ENCODE measurements around the gene MAU2. TPM values are rescaled to one million over a fixed set of nuclear protein-coding genes. Genes with fewer than 3 reads are reported as not detected.

Gene MAU2
- total RNA-seq, 2 donors from 2014 or later: 52.5 to 106 TPM

DNA sequence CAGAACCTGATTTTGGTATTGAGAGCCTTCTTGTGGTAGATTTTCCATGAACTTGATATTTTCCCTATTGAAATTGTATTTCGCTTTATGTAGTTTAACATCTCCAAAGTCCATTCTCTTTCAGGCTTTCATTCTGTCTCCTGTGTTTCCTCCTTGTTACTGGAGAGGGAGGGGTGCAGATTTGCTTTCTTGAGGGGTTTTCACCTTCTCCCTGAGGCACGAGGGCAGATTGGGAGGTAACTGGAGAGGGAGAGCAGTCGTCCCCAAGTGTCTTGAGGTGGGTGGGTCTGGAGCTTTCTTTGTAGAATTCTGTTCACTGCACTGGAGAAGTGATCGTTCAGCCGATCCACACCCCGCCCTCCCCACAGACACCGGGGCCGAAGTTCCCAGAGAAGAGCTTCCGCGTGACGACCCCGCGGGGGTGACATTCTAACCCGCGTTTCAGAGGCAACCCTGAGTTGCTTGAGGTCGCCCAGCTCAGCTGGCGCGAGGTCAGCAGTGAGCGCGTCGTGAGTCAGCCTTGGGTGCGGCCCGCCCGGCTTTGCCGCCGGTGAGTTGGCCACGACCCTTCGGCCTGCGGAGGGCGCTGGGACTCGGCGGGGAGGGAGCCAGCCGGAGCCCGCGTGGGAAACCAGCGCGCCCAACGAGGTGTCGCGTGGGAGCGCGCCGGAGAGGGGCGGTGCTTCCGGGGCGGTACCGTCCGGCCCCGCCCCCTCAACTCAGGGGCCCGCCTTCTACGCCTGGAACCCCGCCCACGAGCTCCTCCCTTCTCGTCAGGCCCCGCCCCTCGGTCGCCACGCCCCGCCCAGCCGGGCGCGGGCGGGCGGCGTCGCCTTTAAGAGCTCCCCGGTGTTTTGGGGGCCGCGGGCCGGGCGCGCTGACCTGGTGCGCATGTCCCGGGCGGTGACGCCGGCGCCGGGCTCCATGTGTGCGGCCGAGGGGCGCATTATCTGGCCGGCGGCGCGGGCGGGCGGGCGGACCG is 84.5 kb downstream of the MAU2 start, which contains the start of gene GATAD2A:
Gene GATAD2A, plus strand, starts transcription at position 797 of the 982 bp plus-strand sequence. CDS start 59,671 bp downstream, outside the sequence.
- intact Hi-C loops (cut with DNase I): loop anchor here (1.0 kb wide), 1 partner anchor 20 kb away; no protein-coding TSS in a partner anchor
- DNase-seq (ENCODE audit: low spot score): peak; percentile 95
- H3K9me3 ChIP-seq: no peaks in the 10 kb centered on the region
- TF ChIP-seq POLR2AphosphoS5 (IDR thresholded peaks at IDR 0.05): peak; percentile 71
- TF ChIP-seq, protein P1, sequence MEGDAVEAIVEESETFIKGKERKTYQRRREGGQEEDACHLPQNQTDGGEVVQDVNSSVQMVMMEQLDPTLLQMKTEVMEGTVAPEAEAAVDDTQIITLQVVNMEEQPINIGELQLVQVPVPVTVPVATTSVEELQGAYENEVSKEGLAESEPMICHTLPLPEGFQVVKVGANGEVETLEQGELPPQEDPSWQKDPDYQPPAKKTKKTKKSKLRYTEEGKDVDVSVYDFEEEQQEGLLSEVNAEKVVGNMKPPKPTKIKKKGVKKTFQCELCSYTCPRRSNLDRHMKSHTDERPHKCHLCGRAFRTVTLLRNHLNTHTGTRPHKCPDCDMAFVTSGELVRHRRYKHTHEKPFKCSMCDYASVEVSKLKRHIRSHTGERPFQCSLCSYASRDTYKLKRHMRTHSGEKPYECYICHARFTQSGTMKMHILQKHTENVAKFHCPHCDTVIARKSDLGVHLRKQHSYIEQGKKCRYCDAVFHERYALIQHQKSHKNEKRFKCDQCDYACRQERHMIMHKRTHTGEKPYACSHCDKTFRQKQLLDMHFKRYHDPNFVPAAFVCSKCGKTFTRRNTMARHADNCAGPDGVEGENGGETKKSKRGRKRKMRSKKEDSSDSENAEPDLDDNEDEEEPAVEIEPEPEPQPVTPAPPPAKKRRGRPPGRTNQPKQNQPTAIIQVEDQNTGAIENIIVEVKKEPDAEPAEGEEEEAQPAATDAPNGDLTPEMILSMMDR (IDR thresholded peaks at IDR 0.05): peak in 2 of 4 experiments; percentile 38 to 58
- TF ChIP-seq POLR2A (IDR thresholded peaks at IDR 0.05): peak; percentile 50
- WGBS: 2% methylated on average over 56 of the region's 90 CpGs
- peak within 1 kb of the TSS; percentile 65 to 79 for H3K27ac ChIP-seq
- peak within 1 kb of the TSS; percentile 80 to 87 for H3K4me3 ChIP-seq
- peaks cover 5% of the 10 kb centered on the region for H3K4me1 ChIP-seq (replicated peaks)
- no peaks in the 10 kb centered on the region for H3K27me3 ChIP-seq (replicated peaks; ENCODE audit: insufficient read depth)
- H3K36me3 ChIP-seq: no peaks in the 10 kb centered on the region

DNA sequence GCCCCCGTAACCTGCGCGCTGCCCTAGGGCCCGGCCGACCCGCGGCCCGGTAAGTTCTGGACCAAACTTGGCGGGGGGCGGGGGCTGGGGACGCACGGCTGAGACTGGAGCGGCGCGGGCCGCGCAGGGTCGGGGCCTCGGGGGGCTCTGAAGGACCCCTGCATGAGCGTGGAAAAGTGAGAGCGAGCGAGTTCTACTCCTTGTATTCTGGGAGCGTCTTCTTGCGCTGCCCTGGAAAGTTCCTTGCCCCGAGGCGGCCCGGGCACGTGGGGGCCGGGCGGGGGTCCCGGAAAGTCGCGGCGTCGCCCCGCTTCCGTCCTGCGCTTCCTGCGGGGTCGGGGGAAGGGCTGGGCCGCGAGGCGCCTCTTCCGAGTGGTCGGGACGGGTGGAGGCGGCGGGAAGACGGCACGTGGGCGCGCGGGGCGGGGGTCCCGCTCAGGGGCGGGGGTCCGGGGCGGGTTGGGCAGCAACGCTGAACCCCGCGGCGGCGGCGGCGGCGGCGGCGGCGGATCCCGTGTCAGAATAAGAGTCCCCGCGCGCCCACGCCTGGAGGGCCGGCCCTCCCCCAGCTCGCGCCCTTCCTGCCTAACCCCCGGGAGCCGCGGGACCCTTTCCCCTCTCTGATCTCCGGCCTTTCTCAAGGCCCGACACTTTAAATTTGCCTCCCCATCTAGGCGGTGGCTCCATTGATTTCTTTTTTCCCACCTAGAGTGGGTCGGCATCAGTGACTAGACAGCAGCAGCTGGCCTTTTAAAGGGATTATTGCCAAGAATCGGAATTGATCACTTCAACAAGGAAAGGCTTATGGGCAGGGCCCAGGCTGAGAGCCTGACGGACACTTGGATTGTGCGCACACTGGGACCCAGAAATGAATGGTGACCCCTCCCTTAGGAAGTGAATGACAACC is 85.6 kb downstream of the MAU2 start:
- Histone ChIP-seq H3K4me1 (replicated peaks) (peaks cover 5% of the 10 kb centered on the region), H3K4me3 (peak overlapping the region; percentile 80 to 87), H3K27ac (peak overlapping the region; percentile 64 to 65), H3K27me3 (replicated peaks; ENCODE audit: insufficient read depth) (no peaks in the 10 kb centered on the region), H3K9me3 (no peaks in the 10 kb centered on the region), H3K36me3 (no peaks in the 10 kb centered on the region)
- TF ChIP-seq POLR2AphosphoS5 (IDR thresholded peaks at IDR 0.05): no peak
- peak; percentile 16 for DNase-seq (ENCODE audit: low spot score)
- WGBS: under 1% methylated on average over 68 of the region's 87 CpGs
- intact Hi-C loops (cut with DNase I): loop anchor here (1.0 kb wide), 1 partner anchor 21 kb away; no protein-coding TSS in a partner anchor

DNA sequence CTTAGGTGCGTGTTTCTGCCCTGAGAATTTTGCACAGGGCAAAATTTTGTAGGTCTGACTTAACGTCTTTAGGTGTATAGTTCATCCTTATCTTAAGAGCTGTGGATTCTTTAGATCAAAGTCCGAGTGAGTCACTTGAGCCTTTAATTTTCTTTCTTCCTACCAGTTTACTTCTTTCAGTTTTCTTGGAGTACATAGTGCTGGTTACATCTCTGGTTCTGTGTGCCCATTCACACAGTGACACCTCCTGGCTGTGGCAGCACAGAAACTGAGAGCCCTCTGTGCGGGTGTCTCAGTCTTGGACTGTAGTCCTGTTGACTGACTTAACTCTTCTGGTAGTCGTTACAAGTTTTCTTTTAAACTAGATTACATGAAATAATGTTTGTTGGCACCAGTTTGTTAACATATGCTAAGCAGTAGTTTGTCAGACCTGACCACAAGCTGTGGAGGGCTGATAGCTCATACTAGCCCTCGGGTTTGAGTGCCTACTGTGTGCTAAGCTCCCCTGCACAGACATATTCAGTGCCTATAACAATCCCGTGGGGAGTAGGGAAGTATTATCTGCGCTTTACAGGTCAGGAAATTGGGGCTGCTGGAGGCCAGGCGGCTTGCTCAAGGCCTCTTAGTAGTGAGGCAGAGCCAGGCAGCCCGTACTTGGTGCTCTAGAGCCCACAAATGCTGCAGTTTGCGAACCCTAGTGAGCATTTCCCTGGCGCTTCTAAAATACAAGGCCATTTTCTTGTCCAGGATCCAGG is 86.4 kb downstream of the MAU2 start:
- H3K36me3 ChIP-seq: no peaks in the 10 kb centered on the region
- peak overlapping the region; percentile 80 to 87 for H3K4me3 ChIP-seq
- H3K27me3 ChIP-seq (replicated peaks; ENCODE audit: insufficient read depth): no peaks in the 10 kb centered on the region
- peak; percentile 46 for DNase-seq (ENCODE audit: low spot score)
- H3K27ac ChIP-seq: peak overlapping the region; percentile 64 to 65
- no peak for TF ChIP-seq POLR2AphosphoS5 (IDR thresholded peaks at IDR 0.05)
- TF ChIP-seq, protein P1 (IDR thresholded peaks at IDR 0.05): peak in 3 of 4 experiments; percentile 37 to 53 (median 48)
- intact Hi-C loops (cut with DNase I): no loop called here
- peaks cover 5% of the 10 kb centered on the region for H3K4me1 ChIP-seq (replicated peaks)
- WGBS: 33% methylated on average over 12 of the region's 12 CpGs
- H3K9me3 ChIP-seq: no peaks in the 10 kb centered on the region

DNA sequence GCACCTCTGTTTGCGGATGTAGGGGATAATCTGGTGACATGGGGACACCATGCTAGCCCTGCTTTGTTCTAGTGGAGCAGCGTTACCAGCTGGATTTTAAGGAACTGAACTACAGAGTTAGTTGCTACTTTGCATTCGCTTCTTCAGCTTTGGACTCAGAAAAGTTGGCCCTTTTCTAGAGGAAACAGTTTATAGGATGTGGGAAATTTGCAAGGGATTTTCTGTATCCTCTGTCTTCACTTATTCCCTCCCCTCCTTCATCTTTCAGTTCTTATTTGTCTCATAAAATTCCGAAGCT is 87.0 kb downstream of the MAU2 start:
- Histone ChIP-seq H3K36me3 (no peaks in the 10 kb centered on the region), H3K9me3 (no peaks in the 10 kb centered on the region), H3K27ac (no peak overlapping the region), H3K4me1 (replicated peaks) (peaks cover 5% of the 10 kb centered on the region), H3K4me3 (no peak overlapping the region), H3K27me3 (replicated peaks; ENCODE audit: insufficient read depth) (no peaks in the 10 kb centered on the region)
- DNase-seq (ENCODE audit: low spot score): no peak
- TF ChIP-seq POLR2AphosphoS5 (IDR thresholded peaks at IDR 0.05) (no peak), POLR2A (IDR thresholded peaks at IDR 0.05) (no peak)
- TF ChIP-seq, protein P1 (IDR thresholded peaks at IDR 0.05): no peak
- intact Hi-C loops (cut with DNase I): no loop called here
- 72% methylated on average over 4 of the region's 4 CpGs for WGBS

Other genes with a start within 250 kb of the MAU2 start
- 10 to 100 TPM; 24.0 to 40.9 TPM for gene TMEM161A, start 182.4 kb upstream of the MAU2 start, total RNA-seq
- gene MEF2B, start 150.6 kb upstream of the MAU2 start, total RNA-seq: not detected
- 10 to 100 TPM; 18.0 to 26.9 TPM for gene BORCS8, start 128.7 kb upstream of the MAU2 start, total RNA-seq
- 10 to 100 TPM; 44.2 to 46.3 TPM for gene RFXANK, start 128.6 kb upstream of the MAU2 start, total RNA-seq
- 10 to 100 TPM; 12.8 to 13.2 TPM for gene NR2C2AP, start 117.4 kb upstream of the MAU2 start, total RNA-seq
- 1 to 10 TPM in 1 of 2 donors, not detected in 1; 1.2 TPM for gene NCAN, start 108.9 kb upstream of the MAU2 start, total RNA-seq
- 1 to 10 TPM in 1 of 2 donors, not detected in 1; 3.4 TPM for gene TM6SF2, start 47.5 kb upstream of the MAU2 start, total RNA-seq
- gene SUGP1, start 320 bp upstream of the MAU2 start, total RNA-seq: 10 to 100 TPM; 51.1 to 53.5 TPM
- gene GATAD2A, start 84.8 kb downstream of the MAU2 start, total RNA-seq: 100 to 1,000 TPM in 1 of 2 donors, 10 to 100 TPM in 1; 41.7 to 138 TPM
- 10 to 100 TPM in 1 of 2 donors, 1 to 10 TPM in 1; 7.3 to 22.3 TPM for gene TSSK6, start 194.7 kb downstream of the MAU2 start, total RNA-seq
- 10 to 100 TPM; 46.0 to 57.4 TPM for gene NDUFA13, start 195.4 kb downstream of the MAU2 start, total RNA-seq
- gene YJEFN3, start 208.1 kb downstream of the MAU2 start, total RNA-seq: 10 to 100 TPM in 1 of 2 donors, 1 to 10 TPM in 1; 8.1 to 19.3 TPM
- 1 to 10 TPM in 1 of 2 donors, under 1 TPM in 1; 0.68 to 3.7 TPM for gene CILP2, start 217.4 kb downstream of the MAU2 start, total RNA-seq

Data from prostate gland (tissue), 2 donors.